AG09309 (cell line): ENCODE data around the gene CFAP99.

Source experiments
- DNase-seq: peaks from one replicate; pipeline ENCODE4 v3.0.0-alpha.2; 2010; ENCODE audit warnings: low read depth
- H3K4me3 ChIP-seq: 2 replicates; pipeline ENCODE4 v1.5.1; 2011; ENCODE audit warnings: mild to moderate bottlenecking, low read depth, low read length, moderate library complexity; ENCODE audit not compliant: control insufficient read depth
- CTCF ChIP-seq: IDR thresholded peaks from 2 replicates; pipeline ENCODE4 v1.5.1; 2011; ENCODE audit warnings: mild to moderate bottlenecking, low read depth, low read length, inconsistent platforms; ENCODE audit not compliant: insufficient read depth, control insufficient read depth; ENCODE audit errors: missing control alignments

The CFAP99 gene

GRCh38 chr4:2423695-2424094 is 4.9 kb downstream of the CFAP99 start:
- no peak for DNase-seq
- H3K4me3 ChIP-seq: no peak overlapping the region
- TF ChIP-seq CTCF: no peak

- TF ChIP-seq CTCF: no peak
- no peak overlapping the region for H3K4me3 ChIP-seq
- no peak for DNase-seq
These were observed 5.8 kb downstream of the CFAP99 start for GRCh38 chr4:2424581-2424980.

- DNase-seq: no peak
- TF ChIP-seq CTCF: no peak
- no peak overlapping the region for H3K4me3 ChIP-seq
These were observed 6.8 kb downstream of the CFAP99 start for GRCh38 chr4:2425386-2426068.

- H3K4me3 ChIP-seq: no peak overlapping the region
- TF ChIP-seq CTCF: no peak
- no peak for DNase-seq
These were observed 7.3 kb downstream of the CFAP99 start for GRCh38 chr4:2426069-2426397.

GRCh38 chr4:2426711-2427275 is 8.0 kb downstream of the CFAP99 start:
- no peak for TF ChIP-seq CTCF
- DNase-seq: no peak
- H3K4me3 ChIP-seq: no peak overlapping the region

- DNase-seq: no peak
- no peak overlapping the region for H3K4me3 ChIP-seq
- TF ChIP-seq CTCF: no peak
These were observed 8.9 kb downstream of the CFAP99 start for GRCh38 chr4:2427383-2428334.
